GM23248 (cell line): ENCODE data around the gene ATP2B3. TPM values are rescaled to one million over a fixed set of nuclear protein-coding genes. Genes with fewer than 3 reads are reported as not detected.
A peak's percentile ranks its signal among the peaks of the same experiment; 100 is the strongest.

Experiments used
- DNase-seq: peaks from one replicate; pipeline ENCODE4 v3.0.0-alpha.2; 2015
- H2AFZ ChIP-seq: fragments of 200-600 bp; sonication (generic); 2 replicates; pipeline ENCODE4 v1.6.1; 2016; ENCODE audit warnings: antibody characterized with exemption
- H3F3A ChIP-seq: fragments of 200-600 bp; sonication (generic); 2 replicates; pipeline ENCODE4 v1.6.1; 2016; ENCODE audit warnings: mild to moderate bottlenecking, antibody characterized with exemption, mixed run types; ENCODE audit not compliant: insufficient read depth
- H3K27ac ChIP-seq: fragments of 200-600 bp; sonication (generic); 2 replicates; pipeline ENCODE4 v1.5.1; 2016; ENCODE audit warnings: mild to moderate bottlenecking
- H3K27me3 ChIP-seq: fragments of 200-600 bp; sonication (generic); replicated peaks from 2 replicates; pipeline ENCODE4 v1.6.1; 2016; ENCODE audit warnings: mild to moderate bottlenecking; ENCODE audit not compliant: insufficient read depth
- H3K36me3 ChIP-seq: fragments of 200-600 bp; sonication (generic); 2 replicates; pipeline ENCODE4 v1.6.1; 2016; ENCODE audit warnings: low read depth, mild to moderate bottlenecking
- H3K4me1 ChIP-seq: fragments of 200-600 bp; sonication (generic); 2 replicates; pipeline ENCODE4 v1.6.1; 2016; ENCODE audit warnings: mild to moderate bottlenecking; ENCODE audit not compliant: insufficient read depth
- H3K4me2 ChIP-seq: fragments of 200-600 bp; sonication (generic); one replicate; pipeline ENCODE4 v1.6.1; 2016; ENCODE audit warnings: mild to moderate bottlenecking; ENCODE audit not compliant: unreplicated experiment
- H3K4me3 ChIP-seq: fragments of 200-600 bp; sonication (generic); 2 replicates; pipeline ENCODE4 v1.5.1; 2016; ENCODE audit warnings: mild to moderate bottlenecking
- H3K79me2 ChIP-seq: fragments of 200-600 bp; sonication (generic); 2 replicates; pipeline ENCODE4 v1.6.1; 2016; ENCODE audit warnings: mild to moderate bottlenecking; ENCODE audit not compliant: insufficient read depth
- H3K9ac ChIP-seq: fragments of 200-600 bp; sonication (generic); 2 replicates; pipeline ENCODE4 v1.6.1; 2016; ENCODE audit warnings: mild to moderate bottlenecking
- H3K9me2 ChIP-seq: fragments of 200-600 bp; sonication (generic); 2 replicates; pipeline ENCODE4 v1.6.1; 2016; ENCODE audit warnings: mixed run types, mild to moderate bottlenecking, moderate library complexity; ENCODE audit not compliant: insufficient read depth
- H3K9me3 ChIP-seq: fragments of 200-600 bp; sonication (generic); one replicate; pipeline ENCODE4 v1.6.1; 2017; ENCODE audit warnings: low read depth
- H4K20me1 ChIP-seq: fragments of 200-600 bp; sonication (generic); 2 replicates; pipeline ENCODE4 v1.6.0; 2016; ENCODE audit not compliant: insufficient read depth
- EZH2 ChIP-seq: fragments of 200-600 bp; sonication (generic); IDR thresholded peaks from 2 replicates; pipeline ENCODE4 v1.6.1; 2018; ENCODE audit warnings: antibody characterized with exemption, mild to moderate bottlenecking; ENCODE audit not compliant: insufficient read depth, poor library complexity, severe bottlenecking
- EZH2phosphoT487 ChIP-seq: fragments of 200-600 bp; sonication (generic); IDR thresholded peaks from 2 replicates; pipeline ENCODE4 v1.6.1; 2018; ENCODE audit warnings: antibody characterized with exemption, moderate library complexity, mild to moderate bottlenecking, low read depth; ENCODE audit not compliant: insufficient read depth
- WGBS, 2 experiments: methylation state at CpG; one replicate each; pipeline ENCODE4 v1.1.6; 2015 to 2017; ENCODE audit warnings: low lambda C conversion rate in 2 of 2, low coverage in 1 of 2; ENCODE audit errors: missing lambda C conversion rate in 2 of 2; 5-methylcytosine and 5-hydroxymethylcytosine counted together
- in situ Hi-C: fragments of 300-500 bp; cut with MboI; formaldehyde crosslinking; loops from 2 replicates; pipeline ENCODE4 v1.15.0; 2020
- polyA plus RNA-seq: library from polyadenylated mRNA; unstranded; fragments of >200 nt; fragmentation: Nextera tagmentation; extraction: Ambion mirVana; gene quantifications from 2 replicates; pipeline ENCODE4 v1.2.1, GENCODE V29; 2016
- total RNA-seq: library from RNA; depleted of rRNA; stranded (reverse); fragments of >200 nt; shearing (Covaris generic); gene quantifications from 2 replicates; pipeline ENCODE4 v1.2.3, GENCODE V29; 2014

The ATP2B3 gene
- total and polyA plus RNA-seq, 2 experiments from 2014 or later = not detected

- H3K9me2 ChIP-seq = no peaks in the 10 kb centered on the region
- WGBS, 2 experiments = 45 to 50% methylated on average over 2 of the region's 2 CpGs
- no peaks in the 10 kb centered on the region for H3F3A ChIP-seq
- no peak overlapping the region for H3K4me3 ChIP-seq
- no peak overlapping the region for H2AFZ ChIP-seq
- H3K9ac ChIP-seq = no peak overlapping the region
- TF ChIP-seq EZH2phosphoT487 (no peak), EZH2 (no peak)
- in situ Hi-C loops = no loop called here
- H3K4me1 ChIP-seq = no peaks in the 10 kb centered on the region
- H3K79me2 ChIP-seq = no peaks in the 10 kb centered on the region
- DNase-seq = no peak
- H3K9me3 ChIP-seq = no peaks in the 10 kb centered on the region
- H3K27ac ChIP-seq = no peak overlapping the region
- no peaks in the 10 kb centered on the region for H3K27me3 ChIP-seq
- no peaks in the 10 kb centered on the region for H3K36me3 ChIP-seq
- peak overlapping the region; percentile 42 for H3K4me2 ChIP-seq
- H4K20me1 ChIP-seq = no peaks in the 10 kb centered on the region
Observed at GRCh38 chrX:153608376-153608775, 90.9 kb downstream of the ATP2B3 start.

DNA sequence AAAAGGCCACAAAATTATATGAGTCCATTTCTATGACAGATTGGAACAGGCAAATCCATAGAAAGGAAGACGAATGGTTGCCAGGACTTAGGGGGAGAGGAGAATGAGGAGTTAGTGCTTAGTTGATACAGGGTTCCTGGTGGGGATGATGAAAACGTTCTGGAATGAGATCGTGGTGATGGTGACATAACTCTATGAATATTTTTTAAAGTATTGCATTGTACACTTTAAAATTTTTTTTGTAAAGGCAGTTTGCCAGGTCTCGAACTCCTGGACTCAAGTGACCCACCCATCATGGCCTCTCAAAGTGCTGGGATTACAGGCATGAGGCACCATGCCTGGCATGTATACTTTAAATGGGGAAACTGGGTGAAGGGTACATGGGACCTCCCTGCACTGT lies 91.4 kb downstream of the ATP2B3 start:
- H3K4me1 ChIP-seq = no peaks in the 10 kb centered on the region
- no peaks in the 10 kb centered on the region for H4K20me1 ChIP-seq
- 27 to 31% methylated on average over 4 of the region's 4 CpGs for WGBS, 2 experiments
- no peaks in the 10 kb centered on the region for H3K9me2 ChIP-seq
- H3F3A ChIP-seq = no peaks in the 10 kb centered on the region
- in situ Hi-C loops = no loop called here
- H3K36me3 ChIP-seq = no peaks in the 10 kb centered on the region
- no peaks in the 10 kb centered on the region for H3K27me3 ChIP-seq
- H3K9ac ChIP-seq = no peak overlapping the region
- H3K4me2 ChIP-seq = peak overlapping the region; percentile 42
- no peak overlapping the region for H3K4me3 ChIP-seq
- TF ChIP-seq EZH2 (no peak), EZH2phosphoT487 (no peak)
- no peak overlapping the region for H2AFZ ChIP-seq
- peak; percentile 44 for DNase-seq
- no peaks in the 10 kb centered on the region for H3K79me2 ChIP-seq
- no peak overlapping the region for H3K27ac ChIP-seq
- no peaks in the 10 kb centered on the region for H3K9me3 ChIP-seq

DNA sequence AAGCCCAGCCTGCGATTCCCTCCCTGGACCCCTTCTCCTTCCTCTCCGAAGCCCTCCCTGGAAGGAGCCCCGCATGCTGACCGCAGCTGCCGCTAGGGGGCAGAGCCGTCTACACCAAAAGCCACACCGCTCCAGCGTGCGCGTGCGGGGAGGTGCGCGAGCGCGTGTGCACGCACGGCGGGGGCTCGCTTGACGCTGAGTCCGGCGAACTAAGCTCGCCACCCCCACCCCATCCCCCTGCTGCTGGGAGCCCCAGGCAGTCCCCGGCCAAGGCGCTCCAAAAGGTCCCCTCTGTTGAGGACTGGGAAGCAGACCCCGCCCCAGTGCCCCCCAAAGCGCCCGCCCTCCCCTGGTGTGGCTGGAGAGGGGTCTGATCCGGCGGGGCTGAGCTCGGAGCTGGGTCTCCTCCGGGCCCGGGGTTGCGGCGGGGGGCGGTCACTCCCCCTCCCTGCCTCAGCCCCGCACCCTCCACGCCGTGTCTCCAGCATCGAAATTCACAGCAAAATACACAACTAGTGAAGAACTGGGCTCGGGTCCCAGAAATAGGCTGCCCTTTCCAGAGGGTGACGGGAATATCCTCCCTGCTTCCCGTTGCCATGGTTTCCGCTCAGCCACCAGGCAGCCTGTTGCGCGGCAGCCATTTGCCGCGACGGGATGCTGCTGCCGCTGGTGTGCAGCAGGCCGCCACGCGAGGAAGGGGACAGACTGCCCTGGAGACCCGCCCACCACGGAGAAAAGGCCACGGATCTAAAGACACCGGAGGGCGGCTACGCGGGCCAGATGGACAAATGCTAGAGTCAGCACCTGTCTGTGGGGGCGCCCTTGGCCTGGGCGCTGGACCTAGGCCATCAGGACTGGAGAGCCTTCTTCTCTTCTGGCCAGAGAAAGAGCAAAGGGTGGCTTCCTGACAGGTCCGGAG lies 92.7 kb downstream of the ATP2B3 start:
- WGBS, 2 experiments = 5 to 8% methylated on average over 21 to 28 of the region's 63 CpGs
- peak overlapping the region; percentile 50; the same call in 1 of the 2 replicates for H3K9ac ChIP-seq
- H3K4me3 ChIP-seq = peak overlapping the region; percentile 62
- H3K27ac ChIP-seq = no peak overlapping the region
- H2AFZ ChIP-seq = peak overlapping the region; percentile 83
- TF ChIP-seq EZH2phosphoT487 (no peak), EZH2 (no peak)
- DNase-seq = peak; percentile 80
- H3K9me3 ChIP-seq = no peaks in the 10 kb centered on the region
- in situ Hi-C loops = no loop called here
- no peaks in the 10 kb centered on the region for H3K79me2 ChIP-seq
- no peaks in the 10 kb centered on the region for H4K20me1 ChIP-seq
- no peaks in the 10 kb centered on the region for H3K4me1 ChIP-seq
- no peaks in the 10 kb centered on the region for H3K36me3 ChIP-seq
- H3K9me2 ChIP-seq = no peaks in the 10 kb centered on the region
- no peaks in the 10 kb centered on the region for H3F3A ChIP-seq
- 0 out of 2 replicates have a peak, but pooled peaks cover 4% of the 10 kb centered on the region for H3K27me3 ChIP-seq
- H3K4me2 ChIP-seq = peak overlapping the region; percentile 73

GRCh38 chrX:153610836-153611213 lies 93.4 kb downstream of the ATP2B3 start:
- H3K9me3 ChIP-seq = no peaks in the 10 kb centered on the region
- WGBS, 2 experiments = 69% methylated on average over 6 to 9 of the region's 9 CpGs
- H3K79me2 ChIP-seq = no peaks in the 10 kb centered on the region
- H3K4me2 ChIP-seq = no peak overlapping the region
- H3K4me3 ChIP-seq = no peak overlapping the region
- TF ChIP-seq EZH2phosphoT487 (no peak), EZH2 (no peak)
- H3K9me2 ChIP-seq = no peaks in the 10 kb centered on the region
- H3K36me3 ChIP-seq = no peaks in the 10 kb centered on the region
- no peaks in the 10 kb centered on the region for H4K20me1 ChIP-seq
- peak overlapping the region; percentile 83 for H2AFZ ChIP-seq
- no peaks in the 10 kb centered on the region for H3K4me1 ChIP-seq
- H3K27ac ChIP-seq = no peak overlapping the region
- 0 out of 2 replicates have a peak, but pooled peaks cover 4% of the 10 kb centered on the region for H3K27me3 ChIP-seq
- DNase-seq = no peak
- in situ Hi-C loops = no loop called here
- H3K9ac ChIP-seq = no peak overlapping the region
- H3F3A ChIP-seq = no peaks in the 10 kb centered on the region
